NCI-H345 treated with DMSO at 0.1 percent for 48 hours (cell line): ENCODE results near the gene CLN6.
"Not testable (repeated sequence)": the region's sequence is repeated elsewhere in the genome, so short reads cannot be mapped to it uniquely, and the experiment has no call there.

Experiments
- DNase-seq: peaks from one replicate; lab custom pipeline; 2025; ENCODE audit not compliant: unreplicated experiment; lab: John Stamatoyannopoulos, UW

CLN6 gene

DNA sequence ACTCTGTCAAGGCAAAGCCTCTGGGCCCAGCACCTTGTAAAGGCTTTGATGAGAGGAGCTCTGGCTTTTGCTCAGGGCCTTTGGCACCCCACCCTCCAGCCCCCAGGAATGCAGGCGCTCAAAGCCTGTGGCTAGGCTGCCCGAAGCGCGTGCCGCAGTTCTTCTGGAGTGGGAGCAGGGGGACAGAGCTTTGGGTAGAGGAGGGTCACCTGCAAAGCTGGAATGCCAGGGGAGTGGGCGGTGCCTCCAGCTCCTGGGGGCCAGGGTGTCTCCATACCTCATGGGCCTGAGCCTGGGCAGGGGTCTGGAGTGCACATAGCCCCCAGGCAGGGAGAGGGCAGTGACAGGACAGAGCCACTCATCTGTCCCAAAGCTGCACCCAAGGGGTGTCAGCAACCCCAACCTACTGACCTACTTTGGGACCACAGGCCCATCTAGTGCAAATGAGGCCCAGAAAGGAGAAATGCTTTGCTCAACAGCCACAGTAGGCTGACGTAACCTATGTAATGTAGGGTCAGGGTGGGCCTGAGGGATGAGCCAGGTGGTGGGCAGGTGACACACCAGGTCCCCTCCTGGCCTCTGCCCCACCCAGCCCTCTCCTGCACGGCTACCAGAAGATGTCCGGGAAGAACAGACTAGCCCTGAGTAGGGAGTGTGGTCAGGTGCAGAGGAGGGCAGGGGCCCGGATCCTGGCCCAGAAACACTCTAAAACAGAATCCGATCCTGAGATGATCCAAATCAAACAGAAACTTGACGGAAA is 22.2 kb downstream of the CLN6 start:
- DNase-seq: no peak

DNA sequence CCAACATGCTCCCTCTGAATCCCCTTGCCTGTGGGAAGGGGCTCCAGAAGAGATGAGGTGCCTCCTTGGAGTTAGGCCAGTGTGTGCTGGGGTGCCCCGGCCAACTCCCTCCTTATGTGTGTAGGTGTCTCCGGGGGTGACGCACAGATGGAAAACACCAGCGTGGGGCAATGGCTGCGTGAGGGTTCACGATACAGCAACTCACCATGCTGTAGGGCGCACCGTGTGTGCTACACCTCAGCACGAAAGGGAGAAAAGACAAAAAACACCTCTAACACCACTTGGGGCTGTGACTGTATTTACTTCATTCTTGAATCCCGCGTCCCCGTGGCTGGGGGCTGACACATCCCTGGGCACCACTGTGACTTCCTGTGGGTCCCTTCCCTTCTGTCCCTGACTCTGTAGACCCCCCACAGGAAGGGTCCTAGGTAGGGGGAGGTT is 22.8 kb downstream of the CLN6 start:
- DNase-seq: no peak

DNA sequence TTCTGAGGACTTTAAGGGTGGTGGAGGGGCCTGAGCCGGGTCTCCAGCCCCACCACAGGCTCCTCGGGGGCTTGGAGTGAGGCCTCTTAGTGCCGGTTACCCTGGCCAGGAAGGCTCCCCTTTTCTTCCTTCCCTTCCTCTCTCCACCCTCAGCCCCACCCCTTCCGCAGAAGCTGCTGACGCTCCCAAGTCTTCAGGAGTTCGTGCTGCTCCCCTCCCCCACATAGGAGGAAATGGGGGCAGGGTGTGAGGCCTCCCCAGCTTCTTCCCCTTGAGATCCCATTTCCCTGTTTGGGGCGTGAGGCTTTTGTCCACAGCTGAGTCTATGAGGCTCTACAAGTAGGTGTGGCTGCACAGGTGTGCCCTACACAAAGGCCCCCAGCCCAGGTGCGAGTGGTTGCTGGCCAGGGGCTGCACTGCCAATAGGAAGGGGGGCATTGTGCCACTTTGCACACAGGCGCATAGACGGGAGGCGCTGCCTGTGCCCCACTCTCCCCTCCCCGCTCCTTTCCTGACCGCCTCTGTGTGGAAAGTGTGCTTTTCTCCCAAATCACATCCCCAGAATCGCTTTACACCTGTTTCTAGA is 23.5 kb downstream of the CLN6 start:
- DNase-seq: no peak

DNA sequence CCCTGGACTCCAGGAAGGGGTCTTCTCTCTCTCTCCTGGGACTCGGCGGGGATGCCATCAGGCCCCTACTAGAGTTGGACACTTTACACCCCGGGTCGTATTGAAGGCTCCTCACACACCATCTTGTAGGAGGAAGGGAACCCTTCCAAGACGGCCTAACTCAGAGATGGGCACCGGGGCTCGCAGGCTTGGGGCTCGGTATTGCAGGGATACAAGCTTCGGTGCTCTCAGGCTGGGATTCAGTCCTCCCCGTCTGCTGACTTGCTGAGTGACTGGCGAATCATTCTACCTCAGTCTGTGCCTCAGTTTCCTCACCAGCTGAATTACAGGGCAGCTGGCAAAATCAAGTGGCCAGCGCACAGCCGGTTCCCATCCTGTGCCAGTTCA is 24.0 kb downstream of the CLN6 start:
- DNase-seq: no peak

DNA sequence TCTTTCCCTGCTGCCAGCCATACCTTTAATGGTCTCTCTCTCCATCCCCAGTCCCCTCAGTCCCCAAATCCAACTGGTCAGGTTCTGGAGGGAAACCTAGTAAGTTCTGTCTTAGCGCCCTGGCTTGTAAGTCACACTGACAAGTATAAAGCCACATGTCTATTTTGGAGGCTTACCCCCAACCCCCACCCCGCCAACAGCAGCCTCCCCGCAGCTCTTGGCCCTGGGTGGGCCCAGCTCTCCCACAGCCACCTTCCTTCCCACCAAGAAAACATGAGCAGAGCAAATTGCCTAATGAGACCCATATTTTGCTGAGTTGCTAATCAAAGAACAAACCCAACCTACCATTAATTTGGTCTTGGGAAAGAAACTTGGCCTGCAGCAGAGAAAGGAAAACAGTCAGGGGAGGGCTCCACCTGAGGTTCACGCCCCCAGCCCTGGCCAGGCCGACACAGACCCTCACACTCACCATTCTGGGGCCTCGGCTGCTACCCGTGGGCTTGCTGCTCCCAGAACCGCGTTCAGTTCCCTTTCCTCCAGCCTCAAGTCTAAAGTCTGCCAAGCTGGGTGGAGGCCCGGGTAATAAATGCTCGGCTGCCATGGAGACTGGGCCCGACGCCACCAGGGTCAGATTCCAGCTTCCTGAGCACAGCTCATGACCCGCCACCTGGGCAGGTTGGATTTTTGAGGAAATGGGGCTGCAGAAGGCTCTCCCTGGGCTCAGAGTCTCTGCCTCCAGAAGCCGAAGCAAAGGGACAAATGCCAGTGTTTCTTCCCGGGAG is 24.6 kb downstream of the CLN6 start, which contains the start of gene CALML4:
Gene CALML4, minus strand, starts transcription at position 557 of the 782 bp plus-strand sequence. Its CDS starts 85 bp downstream, at position 472.
- DNase-seq: no peak

DNA sequence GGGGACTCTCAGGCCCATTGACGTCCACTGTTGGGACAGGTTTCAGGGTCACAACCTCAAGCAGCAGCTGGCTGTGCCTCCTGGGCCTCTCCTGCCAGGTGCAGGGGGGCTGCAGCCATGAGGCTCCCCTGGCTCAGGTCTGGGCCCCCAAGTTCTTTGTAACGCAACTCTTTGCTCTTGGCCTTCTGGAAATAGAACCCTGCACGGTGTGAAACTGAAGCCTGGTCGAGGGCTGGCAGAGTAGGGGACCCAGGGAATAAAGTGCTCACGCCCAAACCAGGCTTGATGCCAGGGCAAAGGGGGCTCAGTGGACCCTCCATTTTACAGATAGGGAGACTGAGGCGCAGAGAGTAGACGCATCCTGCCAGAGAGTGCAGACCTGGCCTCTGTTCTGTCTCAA is 25.2 kb downstream of the CLN6 start:
- no peak for DNase-seq

DNA sequence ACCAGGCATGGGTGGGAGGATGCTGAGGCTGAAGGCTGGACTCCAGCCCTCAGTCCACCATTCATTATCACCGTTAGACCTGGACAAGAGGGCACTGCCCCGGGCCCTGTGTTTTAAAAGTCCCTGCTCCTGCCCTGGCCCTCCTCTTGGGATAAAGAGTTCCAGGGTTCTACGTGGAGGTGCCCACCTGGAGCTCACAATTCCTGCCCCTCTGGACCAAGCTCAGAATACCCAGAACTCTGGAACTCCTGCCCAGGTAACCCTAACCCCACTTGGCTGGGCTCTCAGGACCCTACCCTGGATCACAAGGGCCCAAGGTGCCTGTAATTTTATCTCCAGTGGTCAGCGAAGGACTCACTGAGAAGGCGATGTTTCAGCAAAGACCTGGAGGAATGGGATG is 25.6 kb downstream of the CLN6 start:
- no peak for DNase-seq

DNA sequence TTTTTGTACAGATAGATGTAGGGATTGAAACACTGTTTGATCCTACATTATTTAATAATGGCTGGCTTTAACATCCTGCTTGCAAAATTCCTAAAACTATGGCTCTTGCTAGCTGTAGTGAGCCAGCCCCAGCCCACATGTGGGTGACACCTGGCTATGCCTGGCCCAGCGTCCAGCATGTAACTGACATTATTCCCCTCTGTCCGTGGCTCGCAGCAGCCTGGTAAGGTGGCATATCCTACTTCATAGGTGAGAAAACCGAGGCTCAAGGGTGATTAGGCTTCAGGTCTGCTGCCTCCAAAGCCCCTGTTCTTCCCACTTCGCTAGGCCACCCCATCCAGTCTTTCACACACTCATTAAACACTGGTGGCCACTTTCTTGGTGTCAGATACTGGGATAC is 26.0 kb downstream of the CLN6 start:
- no peak for DNase-seq

DNA sequence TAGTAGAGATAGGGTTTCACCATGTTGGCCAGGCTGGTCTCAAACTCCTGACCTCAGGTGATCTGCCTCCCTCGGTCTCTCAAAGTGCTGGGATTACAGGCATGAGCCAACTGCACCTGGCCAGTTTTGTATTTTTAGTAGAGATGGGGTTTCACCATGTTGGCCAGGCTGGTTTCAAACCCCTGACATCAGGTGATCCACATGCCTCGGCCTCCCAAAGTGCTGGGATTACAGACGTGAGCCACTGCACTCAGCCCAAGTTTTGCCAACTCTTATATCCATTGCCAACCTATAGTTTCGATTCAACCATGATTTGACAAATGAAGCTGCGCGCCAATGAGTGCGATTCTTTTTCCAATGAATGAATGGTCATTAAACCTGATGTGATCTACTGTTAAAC is 26.5 kb downstream of the CLN6 start:
- not testable (repeated sequence) for DNase-seq

DNA sequence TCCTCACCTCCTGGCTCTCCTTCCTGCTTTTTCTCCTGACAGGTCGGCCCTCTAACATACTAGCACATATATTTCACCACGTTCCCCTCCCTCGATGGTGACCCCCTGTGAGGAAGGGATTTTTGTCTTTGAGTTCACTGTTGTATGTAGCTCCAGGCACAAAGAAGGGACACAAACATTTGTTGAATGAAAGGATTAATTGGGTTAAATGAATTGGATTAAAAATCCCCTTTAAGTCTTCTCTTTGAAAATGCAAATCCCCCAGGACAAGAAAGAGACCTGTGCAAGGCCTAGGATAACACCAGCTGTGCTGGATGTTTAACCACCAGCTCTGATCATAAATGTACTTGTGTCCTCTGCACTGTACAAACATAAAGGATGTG is 27.7 kb downstream of the CLN6 start:
- no peak for DNase-seq

DNA sequence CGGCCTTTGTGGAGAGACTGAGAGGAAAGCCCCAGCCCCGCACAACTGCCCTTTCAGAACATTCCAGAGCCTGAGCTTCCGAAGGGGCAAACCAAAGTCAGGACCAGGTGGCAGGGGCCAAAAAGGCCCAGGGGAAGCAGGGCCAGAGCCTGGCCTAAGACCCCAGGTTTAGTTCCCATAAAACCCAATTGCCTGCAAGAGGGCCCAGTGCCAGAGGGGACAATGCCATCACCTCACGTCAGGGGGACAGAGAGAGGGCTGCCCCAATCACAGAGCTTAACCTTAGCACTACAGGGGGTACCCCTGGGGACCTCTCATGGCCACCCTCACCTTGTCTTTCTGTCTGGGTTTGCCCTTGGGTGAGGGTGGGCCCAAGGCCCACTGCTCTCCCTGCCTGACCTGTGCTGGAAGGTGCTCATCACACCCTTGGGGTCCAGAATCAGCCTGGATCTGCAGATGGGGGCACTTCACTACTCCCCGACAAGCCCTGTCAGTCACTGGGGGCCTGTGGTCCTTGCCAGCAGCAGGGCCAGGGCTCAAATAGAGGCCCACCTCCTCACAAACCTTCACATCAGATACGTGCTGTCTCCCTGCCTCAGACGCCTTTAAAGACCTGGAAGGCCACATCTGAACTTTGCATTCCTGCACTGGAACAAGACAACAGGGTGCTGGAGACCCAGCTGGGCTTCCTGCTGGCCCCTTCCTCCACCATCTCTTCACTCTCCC is 28.2 kb downstream of the CLN6 start:
- no peak for DNase-seq

DNA sequence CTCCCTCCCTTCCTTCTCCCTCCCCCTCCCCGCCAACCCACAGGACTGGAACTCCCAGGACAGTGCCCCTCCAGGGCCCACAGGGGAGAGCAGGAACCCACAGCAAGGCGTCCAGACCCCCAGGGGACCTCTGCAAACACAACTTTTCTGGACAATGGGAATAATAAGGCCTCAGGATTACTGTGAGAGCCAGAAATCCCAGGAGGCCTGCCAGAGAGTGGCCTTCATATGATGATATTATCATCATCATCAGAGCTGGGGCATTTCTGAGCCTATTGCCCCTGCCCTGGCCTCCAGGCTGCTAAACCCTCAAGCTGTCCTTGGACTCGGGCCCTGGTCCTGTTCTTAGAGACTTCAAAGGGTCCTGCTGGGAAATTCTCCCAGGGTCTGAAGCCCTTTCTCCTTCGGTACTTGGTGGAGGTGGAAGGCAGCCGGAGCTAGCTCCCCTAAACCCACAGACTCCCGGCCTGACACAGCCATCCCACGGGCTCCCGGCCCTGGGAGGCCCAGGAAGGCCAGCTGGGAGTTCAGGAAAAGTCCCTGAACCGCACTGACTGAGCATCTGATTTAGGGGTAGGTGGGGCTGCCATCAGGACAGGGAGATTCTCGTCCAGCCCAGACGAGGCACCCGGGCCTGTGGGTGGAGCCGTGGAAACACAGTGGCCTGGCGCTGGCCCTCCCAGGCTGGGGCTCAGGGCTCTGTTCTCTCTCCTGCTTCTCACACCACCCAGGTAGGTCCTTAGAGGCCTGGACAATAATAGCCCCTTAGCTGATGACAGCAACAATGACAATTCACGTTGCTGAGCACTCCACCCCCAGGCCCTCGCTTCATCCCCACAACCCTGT is 29.3 kb downstream of the CLN6 start:
- DNase-seq: no peak

DNA sequence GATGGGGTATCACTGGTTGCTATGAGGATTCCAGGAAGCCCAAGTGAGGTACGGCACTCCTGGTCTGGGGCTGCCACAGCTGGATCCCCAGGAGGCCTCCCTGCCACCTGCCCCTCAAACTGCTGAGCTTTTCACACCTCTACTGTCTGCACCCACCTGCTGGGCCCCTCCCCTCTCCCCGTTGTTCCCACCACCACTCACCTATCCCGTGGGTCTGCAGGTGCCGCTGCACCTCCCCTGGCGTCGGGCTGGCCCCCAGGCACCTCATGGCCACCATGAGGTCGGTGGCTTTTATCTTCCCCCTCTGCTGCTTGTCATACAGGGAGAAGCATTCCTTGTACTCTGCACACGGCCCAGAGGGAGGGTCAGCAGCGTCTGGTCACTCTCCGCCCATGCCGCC is 30.2 kb downstream of the CLN6 start:
- no peak for DNase-seq

DNA sequence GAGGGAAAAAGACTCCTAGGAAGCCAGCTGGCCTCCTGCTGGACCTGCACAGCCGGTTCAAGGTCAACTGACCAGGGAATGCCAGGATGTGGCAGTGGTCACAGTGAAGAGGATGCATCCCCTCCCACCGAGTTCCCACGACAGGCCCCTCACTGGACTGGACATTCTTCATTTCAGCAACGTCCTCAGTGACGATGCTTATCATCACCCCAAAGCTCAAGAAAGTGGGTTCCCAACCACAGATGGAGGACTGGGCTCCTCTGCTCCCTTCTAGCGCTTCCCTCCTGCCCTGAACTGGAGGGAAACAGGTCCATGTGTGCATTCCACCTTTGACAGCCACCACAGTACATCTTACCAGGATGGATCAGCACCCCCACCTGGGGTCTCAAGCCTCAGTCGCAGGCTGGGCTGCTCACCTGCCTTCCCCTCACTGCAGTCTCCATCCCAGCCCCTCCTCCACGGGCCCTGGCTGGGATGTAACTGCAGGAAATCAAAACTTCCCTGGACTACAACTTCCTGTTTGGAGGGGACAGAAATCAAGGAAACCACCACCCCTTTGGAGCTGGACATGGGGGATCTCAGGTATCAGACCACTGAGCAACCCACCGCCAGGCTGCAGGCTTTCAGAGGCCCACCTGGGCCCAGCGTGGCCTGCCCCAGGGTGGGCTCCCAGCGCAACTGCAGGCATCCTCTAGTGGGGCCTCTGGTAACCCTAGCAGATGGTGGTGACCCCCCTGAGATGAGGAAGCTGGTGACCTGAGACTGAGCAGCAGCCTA is 31.7 kb downstream of the CLN6 start:
- DNase-seq: no peak

DNA sequence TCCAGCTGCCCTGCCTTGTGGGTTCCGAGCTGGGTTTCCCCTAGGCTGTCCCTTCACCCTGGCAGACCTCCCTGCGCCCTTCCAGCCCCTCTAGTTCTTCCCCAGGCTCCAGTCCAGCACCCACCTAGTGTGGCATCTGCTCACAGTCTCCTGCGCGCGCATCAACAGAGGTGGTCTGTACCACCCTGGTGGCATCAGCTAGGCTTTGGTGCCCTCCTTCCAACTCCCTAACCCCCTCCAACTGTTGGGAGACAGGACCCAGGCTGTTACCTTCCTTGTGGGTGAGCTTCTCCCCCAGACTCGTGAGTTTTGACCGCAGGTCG is 32.4 kb downstream of the CLN6 start:
- no peak for DNase-seq

DNA sequence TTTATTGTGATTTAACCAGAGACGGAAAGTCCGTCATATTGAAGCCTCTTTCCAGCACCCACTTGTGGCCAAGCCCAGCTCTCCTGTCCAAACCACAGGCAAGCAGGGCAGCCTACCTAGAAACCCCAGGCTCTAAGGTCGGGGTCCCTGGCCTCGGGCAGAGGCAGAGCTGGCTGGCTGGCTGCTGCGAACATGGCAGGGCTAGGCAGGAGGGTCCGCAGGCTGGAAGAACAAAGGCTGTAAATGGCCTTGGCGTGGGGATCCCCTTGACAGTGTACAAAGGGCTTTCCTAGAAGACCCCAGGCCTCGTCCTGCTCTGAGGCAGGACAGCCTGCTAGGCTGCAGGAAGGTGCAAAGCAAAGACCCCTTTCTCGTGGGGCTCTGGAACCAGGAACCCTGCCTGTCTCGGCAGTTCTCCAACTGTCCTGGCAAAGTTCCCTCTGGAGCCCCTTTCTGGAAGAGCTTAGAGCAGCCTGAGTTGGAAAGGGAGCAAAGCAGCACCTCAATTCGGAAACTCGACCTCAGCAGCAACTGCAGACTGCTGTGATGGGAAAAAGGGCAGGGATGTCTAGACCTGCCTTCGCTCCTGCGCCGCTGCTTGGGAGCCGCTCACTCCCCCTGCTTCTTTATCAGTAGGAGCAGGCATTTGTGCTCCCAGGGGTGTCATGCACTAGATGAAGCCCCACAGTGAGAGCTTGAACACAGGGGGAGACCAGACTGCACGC is 32.9 kb downstream of the CLN6 start:
- no peak for DNase-seq

DNA sequence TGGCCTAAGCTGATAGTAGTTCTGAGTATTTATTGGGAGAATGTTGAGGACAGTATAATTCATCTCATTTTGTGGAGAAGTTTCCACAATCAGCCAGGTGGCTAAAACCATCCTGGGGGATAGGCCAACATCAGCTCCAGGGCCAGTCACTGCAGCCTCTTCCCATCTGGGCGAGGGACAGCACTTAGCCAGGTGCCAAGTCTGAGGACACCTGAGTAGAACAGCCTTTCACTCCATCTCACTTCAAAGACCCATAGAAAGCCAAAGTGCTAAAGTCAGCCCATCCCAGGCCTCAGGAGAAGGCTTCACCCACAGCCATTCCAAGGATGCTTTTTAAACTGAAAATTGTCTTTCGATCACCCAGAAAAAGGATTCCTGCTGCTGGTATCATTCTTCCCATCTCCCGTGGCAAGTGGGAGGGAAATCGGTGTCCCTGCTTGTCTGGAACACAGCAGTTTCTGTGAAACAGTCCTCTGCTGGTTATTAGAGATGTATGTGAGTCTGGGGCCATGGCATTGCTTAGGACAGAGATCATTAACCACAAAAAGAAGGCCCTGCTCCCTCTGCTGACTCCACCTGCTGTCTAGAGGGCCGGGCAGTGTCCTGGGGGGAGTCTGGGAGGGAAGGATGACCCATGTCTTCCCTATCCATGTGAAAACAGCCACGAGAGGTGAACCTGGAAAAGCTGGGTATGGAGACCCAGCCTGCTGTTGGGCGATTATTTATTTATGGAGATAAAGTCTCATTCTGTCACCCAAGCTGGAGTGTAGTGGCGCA is 34.0 kb downstream of the CLN6 start:
- no peak for DNase-seq

DNA sequence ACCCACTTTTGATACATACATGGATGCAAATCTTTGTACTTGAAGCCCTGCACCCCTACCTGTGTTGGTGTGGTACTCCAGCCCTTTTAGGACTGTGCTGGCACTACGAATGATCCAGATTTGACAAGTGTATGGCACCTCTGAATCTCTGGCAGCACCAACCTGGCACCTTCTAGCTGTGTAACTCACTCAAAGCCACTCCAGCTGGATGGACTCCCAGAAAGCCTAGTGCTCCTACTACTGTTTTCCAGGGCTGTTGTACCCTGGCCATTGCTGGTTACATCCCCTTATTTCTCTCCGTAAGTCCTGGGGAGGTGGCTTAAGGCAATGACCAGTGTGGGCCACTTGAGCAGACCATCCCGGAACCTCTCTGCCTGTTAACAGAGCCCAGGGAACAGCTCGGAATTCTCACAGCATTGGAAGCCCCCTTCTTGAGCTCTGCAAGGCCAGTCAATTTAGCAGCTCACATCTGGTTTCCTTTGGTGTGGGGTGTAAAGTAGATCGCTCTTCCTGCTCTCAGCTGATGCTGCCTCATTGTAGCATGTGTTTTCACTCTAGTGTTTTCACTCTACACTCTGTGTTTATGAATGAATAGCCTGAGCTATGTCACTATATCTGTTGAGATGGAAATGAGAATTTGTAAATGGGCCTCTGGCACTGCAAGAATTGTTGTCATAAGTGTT is 36.6 kb downstream of the CLN6 start:
- no peak for DNase-seq
